NCI-H128 (cell line): ENCODE data around the gene TRIO.

Source experiments
- DNase-seq: peaks from one replicate; lab custom pipeline; 2025; ENCODE audit not compliant: unreplicated experiment; lab: John Stamatoyannopoulos, UW

TRIO gene

DNA sequence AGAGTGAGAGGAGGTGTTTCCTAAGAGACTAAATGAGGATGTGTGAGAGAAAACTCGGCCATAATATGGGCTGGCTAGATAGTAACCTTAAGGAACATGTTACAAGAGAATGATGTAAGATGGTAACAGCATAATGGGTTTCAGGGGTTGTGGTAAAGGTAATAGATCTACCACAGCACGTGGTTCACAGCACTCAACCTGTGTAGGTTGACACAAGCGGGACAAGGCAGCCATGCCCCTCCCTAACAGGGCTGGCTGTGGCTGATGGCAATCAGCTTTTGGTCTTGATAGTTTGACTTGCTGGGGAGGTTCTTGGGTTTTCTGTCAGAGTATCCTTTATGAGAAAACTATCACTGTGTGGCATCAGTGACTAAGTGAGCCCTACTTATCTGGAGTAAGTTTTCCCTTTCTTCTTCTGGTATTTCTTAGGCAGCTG lies 138.6 kb downstream of the TRIO start:
- no peak for DNase-seq

GRCh38 chr5:14283139-14283538 lies 140.0 kb downstream of the TRIO start:
- DNase-seq, result no peak

DNA sequence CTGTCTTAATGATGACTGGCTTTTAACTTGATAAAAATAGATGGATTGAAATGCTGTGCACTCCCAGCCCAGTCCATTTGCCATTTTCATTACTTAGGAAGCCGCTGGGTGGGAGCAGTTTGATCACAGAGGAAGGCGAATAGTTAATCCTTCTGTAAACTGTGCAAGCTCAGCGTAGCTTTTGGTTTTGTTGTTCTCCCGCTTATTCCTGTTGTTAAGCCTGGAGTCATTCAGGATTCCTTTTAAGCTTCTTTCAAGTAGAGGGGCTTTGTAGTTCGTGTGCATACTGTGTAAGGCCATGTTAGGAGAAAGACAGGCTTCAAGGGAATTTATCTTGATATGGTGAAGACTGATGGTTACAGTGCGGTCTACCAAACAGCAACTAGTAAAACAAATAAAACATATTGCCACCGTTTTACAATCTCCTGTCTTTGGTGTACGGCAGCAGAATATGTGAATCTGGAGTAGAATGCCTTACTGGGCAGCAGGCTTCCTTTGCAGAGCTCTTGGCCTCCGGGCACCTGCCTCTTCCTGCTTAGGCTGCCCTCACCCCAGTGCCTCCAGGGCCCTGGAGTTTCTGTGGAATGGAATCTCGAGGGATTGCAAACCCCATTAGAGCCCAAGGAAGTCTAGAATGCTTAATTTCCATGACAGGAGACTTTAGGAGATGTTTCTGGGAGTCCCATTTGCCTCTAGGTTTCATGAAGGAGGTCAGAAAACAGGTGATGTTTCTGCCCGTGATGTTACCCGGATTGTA lies 141.4 kb downstream of the TRIO start:
- DNase-seq, result no peak

- DNase-seq, result no peak
Measured at GRCh38 chr5:14286007-14286406, 142.9 kb downstream of the TRIO start.

- no peak for DNase-seq
Measured at GRCh38 chr5:14286574-14287421, 143.7 kb downstream of the TRIO start.

DNA sequence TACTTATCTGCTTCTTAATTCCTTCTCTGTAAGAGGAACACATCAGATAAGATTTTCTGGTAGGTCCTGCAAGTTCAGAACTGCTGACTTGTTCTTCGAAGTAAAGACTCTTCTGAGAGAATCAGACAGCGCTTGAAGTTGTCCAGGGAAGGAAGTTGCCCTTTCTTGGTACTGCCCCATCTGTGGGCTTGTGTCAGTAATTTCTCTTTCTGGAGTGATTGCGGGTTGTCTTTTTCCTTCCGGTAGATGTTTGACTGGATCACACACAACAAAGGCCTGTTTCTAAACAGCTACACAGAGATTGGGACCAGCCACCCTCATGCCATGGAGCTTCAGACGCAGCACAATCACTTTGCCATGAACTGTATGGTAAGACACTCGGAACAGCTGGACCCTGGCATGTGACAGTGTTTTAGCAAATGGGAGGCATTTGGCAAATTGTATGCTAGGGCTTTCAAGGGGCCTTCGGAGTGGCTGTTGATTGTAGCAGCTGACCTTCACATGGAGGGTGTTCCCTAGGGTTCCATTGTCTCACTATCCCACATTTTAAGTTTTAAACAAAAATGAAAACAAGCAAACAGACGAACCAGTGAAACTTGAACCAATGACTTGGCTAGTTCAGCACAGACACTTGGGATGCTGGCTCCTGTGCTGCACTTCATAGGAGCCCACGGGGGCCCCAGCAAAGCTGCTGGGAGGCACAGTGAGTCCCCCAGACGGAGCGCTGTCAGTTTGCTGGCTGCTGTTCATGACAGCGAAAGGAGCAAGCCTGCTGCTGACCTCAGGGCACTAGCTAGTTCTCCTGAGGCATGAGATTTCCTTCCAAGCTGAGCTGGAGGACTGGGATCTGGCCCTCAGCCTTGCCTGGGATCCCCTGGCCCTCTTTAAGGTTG lies 149.9 kb downstream of the TRIO start:
- no peak for DNase-seq

DNA sequence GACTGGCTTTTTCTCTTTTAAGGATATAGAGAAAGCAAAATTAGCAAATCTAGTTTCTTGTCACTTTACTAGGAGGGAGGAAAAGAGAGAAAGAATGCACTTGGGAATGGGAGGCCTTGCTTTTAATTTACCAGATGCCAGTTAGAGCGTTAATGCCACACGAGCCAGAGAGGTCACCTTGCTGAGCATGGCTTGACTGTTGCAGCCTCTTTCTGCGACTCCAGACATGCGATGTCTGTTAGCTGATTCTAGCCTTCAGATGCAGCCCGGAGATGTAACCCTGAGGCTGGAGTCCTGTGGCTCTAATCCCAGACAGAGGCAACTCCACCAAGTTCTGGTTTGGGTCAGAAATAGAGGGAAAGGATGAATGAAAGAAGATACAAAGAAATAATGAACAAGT lies 152.5 kb downstream of the TRIO start:
- no peak for DNase-seq

DNA sequence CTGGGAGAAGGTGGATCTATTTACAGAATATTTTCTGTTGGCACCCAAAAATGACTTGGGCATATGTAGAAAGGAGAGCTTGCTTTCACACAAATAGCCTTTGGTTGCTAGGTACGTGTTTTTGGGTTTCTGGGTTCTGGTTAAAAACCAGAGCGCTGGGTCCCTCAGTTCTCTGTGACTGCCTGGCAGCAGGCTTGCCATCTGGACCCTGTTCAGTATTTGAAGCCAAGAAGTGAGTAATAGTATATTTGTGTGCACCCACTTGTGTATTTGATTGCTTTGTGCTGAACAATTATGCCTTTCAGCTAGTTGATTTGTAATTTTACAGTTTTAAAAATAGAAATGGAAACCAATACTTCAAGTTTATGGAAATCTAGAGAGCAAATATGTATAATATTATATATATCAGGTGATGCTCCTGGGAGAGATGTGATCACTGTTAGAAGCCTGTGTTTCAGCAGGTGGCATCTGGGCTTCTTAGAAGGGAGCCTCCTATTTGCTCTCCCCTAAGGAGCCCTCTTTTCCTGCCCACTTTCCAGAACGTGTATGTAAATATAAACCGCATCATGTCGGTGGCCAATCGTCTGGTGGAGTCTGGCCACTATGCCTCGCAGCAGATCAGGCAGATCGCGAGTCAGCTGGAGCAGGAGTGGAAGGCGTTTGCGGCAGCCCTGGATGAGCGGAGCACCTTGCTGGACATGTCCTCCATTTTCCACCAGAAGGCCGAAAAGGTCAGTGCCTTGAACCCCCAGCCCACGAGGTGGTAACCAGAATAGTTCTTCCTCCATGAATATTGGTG lies 153.6 kb downstream of the TRIO start:
- no peak for DNase-seq

DNA sequence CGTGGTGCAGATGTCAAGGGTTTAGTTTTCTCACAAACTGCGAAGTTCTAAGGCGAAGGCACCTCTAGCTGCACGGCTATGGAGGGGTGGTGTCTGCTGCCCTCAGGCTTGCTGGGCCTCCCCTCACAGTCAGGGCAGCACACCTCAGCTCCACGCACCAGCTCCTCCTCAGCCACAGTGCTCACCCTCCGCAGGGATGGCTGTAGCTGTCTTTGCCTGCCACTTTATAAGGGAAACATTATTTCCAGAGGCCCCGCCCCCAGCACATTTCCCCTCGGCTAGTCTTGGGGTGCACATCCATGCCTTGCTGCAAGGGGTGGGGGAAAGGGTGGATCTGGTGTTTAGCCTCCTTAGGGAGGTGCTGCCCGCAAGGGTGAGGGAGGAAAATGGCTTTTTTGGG lies 154.6 kb downstream of the TRIO start:
- no peak for DNase-seq

DNA sequence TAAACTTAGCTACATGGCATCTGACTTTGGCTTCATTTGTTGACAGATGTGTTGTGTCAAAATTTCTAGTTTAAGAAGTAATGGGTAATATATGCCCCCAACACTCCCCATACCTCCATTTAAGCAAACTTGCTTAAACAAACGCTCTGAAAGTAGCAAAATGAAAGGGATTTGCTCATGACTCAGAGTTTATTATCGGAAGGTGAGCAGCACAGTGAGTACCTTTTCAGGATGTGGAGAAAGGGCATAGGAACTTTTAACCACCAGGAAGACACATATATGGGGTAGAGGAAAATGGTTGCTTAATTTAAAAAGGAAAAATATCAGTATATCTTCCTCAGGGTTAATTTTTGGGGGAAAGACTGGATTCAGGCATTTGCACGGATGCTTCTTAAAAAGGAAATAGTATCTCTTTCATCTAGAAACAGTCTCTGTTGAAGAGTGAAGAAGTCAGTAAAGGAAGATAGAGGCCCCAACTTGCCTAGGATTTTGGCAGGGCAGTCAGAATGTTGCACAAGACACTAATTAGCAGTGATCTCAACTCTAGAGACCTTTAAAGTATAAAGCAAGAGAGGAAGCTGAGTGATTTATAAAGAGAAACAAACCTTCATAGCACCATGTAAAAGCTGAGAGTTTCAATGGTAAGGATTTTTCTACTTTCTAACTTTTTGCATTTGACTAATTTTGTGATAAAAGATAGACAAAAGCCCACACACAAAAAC lies 155.1 kb downstream of the TRIO start:
- no peak for DNase-seq

DNA sequence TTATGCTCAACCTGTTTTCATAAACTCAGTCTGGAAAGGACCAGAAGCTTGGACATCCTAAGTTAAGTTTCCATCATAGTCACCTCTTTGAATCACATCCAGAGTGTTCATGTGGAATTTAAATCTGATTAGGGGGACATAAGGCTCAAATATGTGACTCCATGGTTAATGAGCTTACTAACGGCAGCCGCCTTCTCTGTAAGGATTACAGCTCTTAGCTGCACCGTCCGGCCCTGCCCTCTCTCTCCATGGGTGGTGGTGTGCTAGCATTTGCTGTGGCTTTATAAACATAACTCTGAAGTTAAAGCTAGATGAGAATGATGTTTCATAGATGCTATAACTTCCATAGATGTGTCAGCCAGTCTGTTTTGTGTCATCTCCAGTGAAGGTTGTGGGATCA lies 156.5 kb downstream of the TRIO start:
- no peak for DNase-seq

DNA sequence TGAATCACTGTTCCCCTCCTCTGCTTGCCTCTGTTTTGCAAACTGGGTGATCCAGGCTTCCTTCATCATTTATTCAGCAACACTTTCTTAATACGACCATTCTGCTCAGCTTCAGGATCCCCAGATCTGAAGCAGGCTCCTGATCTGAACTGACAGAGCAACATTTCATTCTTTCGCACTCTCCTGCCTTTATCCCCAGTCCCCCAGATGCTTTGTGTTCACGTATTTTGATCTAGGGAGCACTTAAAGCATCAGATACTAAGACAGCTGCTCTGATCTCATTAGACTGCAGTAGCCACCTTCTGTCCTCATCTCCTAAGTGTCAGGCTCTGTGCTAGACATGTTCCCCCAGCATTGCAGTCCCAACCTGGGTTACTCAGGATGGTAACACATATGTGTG lies 158.0 kb downstream of the TRIO start:
- no peak for DNase-seq

GRCh38 chr5:14302330-14302729 lies 159.2 kb downstream of the TRIO start:
- no peak for DNase-seq

- DNase-seq, result no peak
Measured at GRCh38 chr5:14305045-14305444, 161.9 kb downstream of the TRIO start.

DNA sequence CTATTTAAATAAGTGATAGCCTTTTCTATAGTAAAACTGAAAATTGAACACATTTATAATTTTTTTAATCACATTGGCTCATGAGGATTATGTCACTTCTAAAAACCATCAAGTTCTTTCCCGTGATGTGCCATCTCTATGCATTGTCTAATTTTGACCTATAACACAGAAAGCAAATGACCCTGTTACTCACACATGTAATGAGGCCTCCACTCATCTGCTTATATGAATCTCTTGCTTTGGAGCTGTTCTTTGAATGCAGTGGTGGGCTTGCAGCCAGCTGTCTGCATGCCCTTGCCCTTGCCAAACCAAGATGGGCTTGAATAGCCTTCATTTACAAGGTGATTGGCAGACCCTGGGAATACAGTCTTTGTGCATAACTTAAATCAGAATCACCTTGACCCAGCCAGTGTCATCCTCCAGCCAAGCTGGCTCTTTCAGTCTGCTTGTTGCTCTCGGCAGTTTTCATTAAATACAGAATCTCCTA lies 163.2 kb downstream of the TRIO start:
- no peak for DNase-seq

- no peak for DNase-seq
Measured at GRCh38 chr5:14308384-14309154, 165.4 kb downstream of the TRIO start.

DNA sequence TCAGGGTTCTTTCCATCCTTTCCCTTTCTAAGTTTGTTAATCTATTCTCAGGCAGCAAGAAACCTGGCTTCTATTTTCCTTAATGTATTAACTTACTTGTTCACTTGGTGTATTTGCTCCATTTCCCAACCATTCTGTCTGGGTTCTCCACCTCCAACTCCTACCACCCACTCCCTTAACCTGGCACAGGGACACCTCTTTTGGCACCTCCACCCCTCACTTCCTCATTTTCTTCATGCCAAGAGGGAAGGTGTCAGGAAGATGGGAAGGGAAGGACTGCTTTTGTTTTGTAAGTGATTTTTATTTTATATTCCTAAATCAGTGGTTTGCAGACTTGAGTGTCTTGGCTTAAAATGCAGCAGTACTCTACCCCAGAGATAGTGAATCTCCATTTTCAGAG lies 166.1 kb downstream of the TRIO start:
- DNase-seq, result no peak

DNA sequence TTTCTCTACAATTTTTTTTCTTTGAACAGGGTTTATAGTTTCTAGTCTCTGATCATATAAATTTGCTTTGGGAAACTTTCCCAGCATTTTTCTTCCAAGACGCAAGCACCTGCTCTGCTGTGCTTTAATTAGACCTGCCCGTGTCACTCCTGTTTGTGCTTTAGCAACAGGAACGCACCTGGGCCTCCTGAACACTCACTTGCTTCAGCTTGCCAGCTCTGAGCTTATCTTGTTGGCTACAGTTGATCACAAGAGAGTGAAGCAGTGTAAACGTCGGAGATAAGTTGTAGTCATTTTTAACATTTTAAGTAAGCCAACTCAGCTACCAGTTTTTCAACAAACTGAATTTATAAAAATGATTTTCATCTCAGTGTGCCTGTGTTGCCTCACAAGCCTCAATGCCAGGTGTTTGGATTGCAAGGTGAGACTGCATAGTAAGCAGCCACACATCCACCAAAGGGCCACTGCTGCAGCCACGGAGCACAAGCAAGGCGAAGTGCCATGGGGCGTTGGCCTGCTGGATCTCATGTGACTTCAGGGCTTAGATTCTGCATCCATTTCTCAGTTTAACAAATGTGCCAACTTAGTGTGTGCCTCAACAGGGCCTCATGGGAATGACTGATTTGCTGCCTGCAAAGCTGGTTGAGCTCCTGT lies 166.9 kb downstream of the TRIO start:
- no peak for DNase-seq

GRCh38 chr5:14310901-14311300 lies 167.8 kb downstream of the TRIO start:
- no peak for DNase-seq
